ENCODE data around the gene CIRBP. TPM values are rescaled to one million over a fixed set of nuclear protein-coding genes. Genes with fewer than 3 reads are reported as not detected.

The CIRBP gene
- total and polyA plus RNA-seq, 2 of the 13 experiments (the other 11 are each of a cell fraction or from before 2014, with no cell fraction given), result 133 to 140 TPM

DNA sequence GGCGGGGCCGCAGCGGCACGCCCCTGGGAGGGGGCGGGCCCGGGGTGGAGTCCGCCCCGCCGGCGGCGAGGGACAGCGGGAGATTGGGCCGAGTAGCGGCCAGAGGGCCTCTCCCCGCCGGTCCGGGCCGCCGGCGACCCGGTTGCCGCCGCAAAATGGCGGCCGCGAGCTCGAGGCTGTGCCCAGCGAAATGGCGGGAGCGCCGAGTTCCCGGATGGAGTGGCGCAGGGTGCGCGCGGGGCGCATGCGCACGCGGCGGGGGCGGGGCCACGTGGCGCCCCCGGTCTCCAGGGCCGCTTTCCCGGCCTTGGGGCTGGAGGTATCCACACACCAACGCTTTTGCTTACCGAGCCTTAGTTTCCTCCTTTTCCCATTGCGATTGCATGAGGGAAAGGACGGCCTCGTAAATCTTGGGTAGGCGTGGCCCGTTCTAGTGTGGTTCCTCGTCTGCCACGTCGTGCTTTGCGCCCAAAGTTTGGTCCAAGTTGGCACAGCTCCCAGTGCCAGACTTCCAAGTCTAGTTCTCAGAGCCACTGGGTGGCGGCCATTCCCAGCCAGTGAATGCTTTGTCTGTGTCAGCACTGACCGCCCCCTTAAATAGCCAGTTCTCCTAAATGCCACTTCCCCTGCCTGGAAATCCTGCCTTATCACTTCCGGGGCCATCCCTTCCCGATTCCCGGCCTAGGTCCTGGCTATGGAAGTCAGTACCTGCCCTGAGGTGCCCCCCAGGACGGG, 513 bp downstream of the CIRBP start (continued):
- TF ChIP-seq TFDP1 (CRISPR knock-in tag; IDR thresholded peaks at IDR 0.05; ENCODE audit: borderline replicate concordance) (peak; percentile 94; the same call in 1 of the 2 replicates), ZNF335 (CRISPR knock-in tag; IDR thresholded peaks at IDR 0.05) (no peak), MIER2 (CRISPR knock-in tag; IDR thresholded peaks at IDR 0.05) (no peak), KLF15 (CRISPR knock-in tag; IDR thresholded peaks at IDR 0.05; ENCODE audit: borderline replicate concordance) (no peak), ZSCAN31 (CRISPR knock-in tag; IDR thresholded peaks at IDR 0.05; ENCODE audit: low read depth) (no peak; the same call in none of the 2 replicates), DMAP1 (CRISPR knock-in tag; IDR thresholded peaks at IDR 0.05) (peak; percentile 73), SMARCE1 (IDR thresholded peaks at IDR 0.05; ENCODE audit: borderline replicate concordance) (no peak), ZNF33B (CRISPR knock-in tag; IDR thresholded peaks at IDR 0.05) (no peak), ZNF263 (CRISPR knock-in tag; IDR thresholded peaks at IDR 0.05) (no peak), ZNF296 (CRISPR knock-in tag; conservative IDR thresholded peaks at IDR 0.05) (peak; percentile 78), ZNF260 (CRISPR knock-in tag; IDR thresholded peaks at IDR 0.05; ENCODE audit: borderline replicate concordance, low read depth) (no peak), SALL1 (CRISPR knock-in tag; IDR thresholded peaks at IDR 0.05) (peak; percentile 64; the same call in 1 of the 2 replicates), HINFP (CRISPR knock-in tag; IDR thresholded peaks at IDR 0.05; ENCODE audit: low read depth) (peak; percentile 61; the same call in 1 of the 2 replicates), STAT5B (CRISPR knock-in tag; IDR thresholded peaks at IDR 0.05) (no peak), ZFP36L2 (CRISPR knock-in tag; IDR thresholded peaks at IDR 0.05) (no peak)
- TF ChIP-seq, protein P1, sequence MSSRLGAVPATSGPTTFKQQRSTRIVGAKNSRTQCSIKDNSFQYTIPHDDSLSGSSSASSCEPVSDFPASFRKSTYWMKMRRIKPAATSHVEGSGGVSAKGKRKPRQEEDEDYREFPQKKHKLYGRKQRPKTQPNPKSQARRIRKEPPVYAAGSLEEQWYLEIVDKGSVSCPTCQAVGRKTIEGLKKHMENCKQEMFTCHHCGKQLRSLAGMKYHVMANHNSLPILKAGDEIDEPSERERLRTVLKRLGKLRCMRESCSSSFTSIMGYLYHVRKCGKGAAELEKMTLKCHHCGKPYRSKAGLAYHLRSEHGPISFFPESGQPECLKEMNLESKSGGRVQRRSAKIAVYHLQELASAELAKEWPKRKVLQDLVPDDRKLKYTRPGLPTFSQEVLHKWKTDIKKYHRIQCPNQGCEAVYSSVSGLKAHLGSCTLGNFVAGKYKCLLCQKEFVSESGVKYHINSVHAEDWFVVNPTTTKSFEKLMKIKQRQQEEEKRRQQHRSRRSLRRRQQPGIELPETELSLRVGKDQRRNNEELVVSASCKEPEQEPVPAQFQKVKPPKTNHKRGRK (CRISPR knock-in tag; IDR thresholded peaks at IDR 0.05), result peak; percentile 60; the same call in 1 of the 2 replicates
- TF ChIP-seq, protein P2, sequence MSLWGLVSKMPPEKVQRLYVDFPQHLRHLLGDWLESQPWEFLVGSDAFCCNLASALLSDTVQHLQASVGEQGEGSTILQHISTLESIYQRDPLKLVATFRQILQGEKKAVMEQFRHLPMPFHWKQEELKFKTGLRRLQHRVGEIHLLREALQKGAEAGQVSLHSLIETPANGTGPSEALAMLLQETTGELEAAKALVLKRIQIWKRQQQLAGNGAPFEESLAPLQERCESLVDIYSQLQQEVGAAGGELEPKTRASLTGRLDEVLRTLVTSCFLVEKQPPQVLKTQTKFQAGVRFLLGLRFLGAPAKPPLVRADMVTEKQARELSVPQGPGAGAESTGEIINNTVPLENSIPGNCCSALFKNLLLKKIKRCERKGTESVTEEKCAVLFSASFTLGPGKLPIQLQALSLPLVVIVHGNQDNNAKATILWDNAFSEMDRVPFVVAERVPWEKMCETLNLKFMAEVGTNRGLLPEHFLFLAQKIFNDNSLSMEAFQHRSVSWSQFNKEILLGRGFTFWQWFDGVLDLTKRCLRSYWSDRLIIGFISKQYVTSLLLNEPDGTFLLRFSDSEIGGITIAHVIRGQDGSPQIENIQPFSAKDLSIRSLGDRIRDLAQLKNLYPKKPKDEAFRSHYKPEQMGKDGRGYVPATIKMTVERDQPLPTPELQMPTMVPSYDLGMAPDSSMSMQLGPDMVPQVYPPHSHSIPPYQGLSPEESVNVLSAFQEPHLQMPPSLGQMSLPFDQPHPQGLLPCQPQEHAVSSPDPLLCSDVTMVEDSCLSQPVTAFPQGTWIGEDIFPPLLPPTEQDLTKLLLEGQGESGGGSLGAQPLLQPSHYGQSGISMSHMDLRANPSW (CRISPR knock-in tag; IDR thresholded peaks at IDR 0.05; ENCODE audit: borderline replicate concordance), result no peak
- TF ChIP-seq, protein P3, sequence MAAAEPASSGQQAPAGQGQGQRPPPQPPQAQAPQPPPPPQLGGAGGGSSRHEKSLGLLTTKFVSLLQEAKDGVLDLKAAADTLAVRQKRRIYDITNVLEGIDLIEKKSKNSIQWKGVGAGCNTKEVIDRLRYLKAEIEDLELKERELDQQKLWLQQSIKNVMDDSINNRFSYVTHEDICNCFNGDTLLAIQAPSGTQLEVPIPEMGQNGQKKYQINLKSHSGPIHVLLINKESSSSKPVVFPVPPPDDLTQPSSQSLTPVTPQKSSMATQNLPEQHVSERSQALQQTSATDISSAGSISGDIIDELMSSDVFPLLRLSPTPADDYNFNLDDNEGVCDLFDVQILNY (CRISPR knock-in tag; conservative IDR thresholded peaks at IDR 0.05), result no peak; the same call in 1 of the 2 replicates
- TF ChIP-seq, protein P4, sequence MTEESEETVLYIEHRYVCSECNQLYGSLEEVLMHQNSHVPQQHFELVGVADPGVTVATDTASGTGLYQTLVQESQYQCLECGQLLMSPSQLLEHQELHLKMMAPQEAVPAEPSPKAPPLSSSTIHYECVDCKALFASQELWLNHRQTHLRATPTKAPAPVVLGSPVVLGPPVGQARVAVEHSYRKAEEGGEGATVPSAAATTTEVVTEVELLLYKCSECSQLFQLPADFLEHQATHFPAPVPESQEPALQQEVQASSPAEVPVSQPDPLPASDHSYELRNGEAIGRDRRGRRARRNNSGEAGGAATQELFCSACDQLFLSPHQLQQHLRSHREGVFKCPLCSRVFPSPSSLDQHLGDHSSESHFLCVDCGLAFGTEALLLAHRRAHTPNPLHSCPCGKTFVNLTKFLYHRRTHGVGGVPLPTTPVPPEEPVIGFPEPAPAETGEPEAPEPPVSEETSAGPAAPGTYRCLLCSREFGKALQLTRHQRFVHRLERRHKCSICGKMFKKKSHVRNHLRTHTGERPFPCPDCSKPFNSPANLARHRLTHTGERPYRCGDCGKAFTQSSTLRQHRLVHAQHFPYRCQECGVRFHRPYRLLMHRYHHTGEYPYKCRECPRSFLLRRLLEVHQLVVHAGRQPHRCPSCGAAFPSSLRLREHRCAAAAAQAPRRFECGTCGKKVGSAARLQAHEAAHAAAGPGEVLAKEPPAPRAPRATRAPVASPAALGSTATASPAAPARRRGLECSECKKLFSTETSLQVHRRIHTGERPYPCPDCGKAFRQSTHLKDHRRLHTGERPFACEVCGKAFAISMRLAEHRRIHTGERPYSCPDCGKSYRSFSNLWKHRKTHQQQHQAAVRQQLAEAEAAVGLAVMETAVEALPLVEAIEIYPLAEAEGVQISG (CRISPR knock-in tag; IDR thresholded peaks at IDR 0.05), result peak; percentile 61; the same call in 1 of the 2 replicates

Measured in HepG2 (cell line).